Amygdala (tissue), 56 donors: ENCODE results near the gene APBB1.
"Not testable (repeated sequence)": the region's sequence is repeated elsewhere in the genome, so short reads cannot be mapped to it uniquely, and the experiment has no call there.

ENCODE experiments used
- DNase-seq, 56 donors: peaks; one replicate each; lab custom pipeline; 2025; lab: John Stamatoyannopoulos, UW

The APBB1 gene

DNA sequence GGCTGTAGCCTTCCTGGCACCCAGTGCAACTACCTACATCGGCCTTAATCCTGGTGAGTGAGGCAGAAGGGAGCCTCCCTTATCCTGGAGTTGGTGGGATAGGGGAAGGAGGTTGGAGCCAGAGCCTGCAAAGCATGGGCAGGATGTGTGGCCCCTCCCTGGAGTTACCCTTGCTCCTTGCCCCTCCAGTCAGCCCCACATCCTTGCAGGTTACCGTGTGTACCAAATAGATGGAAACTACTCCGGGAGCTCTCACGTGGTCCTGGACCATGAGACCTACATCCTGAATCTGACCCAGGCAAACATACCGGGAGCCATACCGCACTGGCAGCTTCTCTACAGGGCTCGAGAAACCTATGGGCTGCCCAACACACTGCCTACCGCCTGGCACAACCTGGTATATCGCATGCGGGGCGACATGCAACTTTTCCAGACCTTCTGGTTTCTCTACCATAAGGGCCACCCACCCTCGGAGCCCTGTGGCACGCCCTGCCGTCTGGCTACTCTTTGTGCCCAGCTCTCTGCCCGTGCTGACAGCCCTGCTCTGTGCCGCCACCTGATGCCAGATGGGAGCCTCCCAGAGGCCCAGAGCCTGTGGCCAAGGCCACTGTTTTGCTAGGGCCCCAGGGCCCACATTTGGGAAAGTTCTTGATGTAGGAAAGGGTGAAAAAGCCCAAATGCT lies 24.8 kb downstream of the APBB1 start:
- DNase-seq: no peak

DNA sequence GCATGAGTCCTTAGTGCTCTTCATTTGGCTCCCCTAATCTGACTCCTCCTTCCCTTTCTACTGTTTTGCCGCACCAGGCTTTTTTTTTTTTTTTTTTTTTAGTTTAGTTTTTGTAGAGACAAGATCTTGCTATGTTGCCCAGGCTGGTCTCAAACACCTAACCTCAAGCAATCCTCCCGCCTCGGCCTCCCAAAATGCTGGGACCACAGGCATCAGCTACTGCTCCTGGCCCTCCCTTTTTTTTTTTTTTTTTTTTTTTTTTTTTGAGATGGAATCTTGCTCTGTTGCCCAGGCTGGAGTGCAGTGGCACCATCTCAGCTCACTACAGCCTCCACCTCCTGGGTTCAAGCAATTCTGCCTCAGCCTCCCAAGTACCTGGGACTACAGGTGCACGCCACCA lies 26.6 kb downstream of the APBB1 start:
- not testable (repeated sequence) for DNase-seq

DNA sequence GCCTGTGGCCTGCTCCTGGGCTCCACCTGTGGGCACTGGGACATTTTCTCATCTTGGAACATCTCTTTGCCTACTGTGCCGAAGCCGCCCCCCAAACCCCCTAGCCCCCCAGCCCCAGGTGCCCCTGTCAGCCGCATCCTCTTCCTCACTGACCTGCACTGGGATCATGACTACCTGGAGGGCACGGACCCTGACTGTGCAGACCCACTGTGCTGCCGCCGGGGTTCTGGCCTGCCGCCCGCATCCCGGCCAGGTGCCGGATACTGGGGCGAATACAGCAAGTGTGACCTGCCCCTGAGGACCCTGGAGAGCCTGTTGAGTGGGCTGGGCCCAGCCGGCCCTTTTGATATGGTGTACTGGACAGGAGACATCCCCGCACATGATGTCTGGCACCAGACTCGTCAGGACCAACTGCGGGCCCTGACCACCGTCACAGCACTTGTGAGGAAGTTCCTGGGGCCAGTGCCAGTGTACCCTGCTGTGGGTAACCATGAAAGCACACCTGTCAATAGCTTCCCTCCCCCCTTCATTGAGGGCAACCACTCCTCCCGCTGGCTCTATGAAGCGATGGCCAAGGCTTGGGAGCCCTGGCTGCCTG lies 27.3 kb downstream of the APBB1 start:
- DNase-seq: no peak

DNA sequence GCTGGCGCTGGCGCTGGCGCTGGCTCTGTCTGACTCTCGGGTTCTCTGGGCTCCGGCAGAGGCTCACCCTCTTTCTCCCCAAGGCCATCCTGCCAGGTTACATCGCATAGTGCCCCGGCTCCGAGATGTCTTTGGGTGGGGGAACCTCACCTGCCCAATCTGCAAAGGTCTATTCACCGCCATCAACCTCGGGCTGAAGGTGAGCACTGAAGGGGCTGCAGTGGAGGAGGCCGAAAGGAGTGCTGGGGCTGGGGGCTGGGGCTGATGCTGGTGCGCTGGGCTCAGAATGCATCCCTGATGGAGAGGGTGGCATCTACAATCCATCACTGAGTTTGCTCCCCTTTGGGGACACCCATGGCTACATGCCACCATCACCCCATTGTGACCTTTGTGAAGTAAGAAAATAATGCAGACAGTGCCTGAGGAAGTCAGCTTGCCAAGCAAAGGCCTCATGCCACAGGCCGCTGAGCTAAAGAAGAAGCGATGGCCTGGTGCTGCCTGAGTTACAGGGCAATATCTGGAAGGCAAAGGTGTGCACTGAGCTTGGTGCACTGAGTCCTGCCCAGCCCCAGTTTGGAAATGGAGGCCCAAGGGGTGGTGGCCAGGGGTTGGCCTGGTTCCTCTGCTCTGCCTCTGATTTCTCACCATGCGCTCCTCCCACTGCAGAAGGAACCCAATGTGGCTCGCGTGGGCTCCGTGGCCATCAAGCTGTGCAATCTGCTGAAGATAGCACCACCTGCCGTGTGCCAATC lies 28.0 kb downstream of the APBB1 start:
- DNase-seq: no peak

DNA sequence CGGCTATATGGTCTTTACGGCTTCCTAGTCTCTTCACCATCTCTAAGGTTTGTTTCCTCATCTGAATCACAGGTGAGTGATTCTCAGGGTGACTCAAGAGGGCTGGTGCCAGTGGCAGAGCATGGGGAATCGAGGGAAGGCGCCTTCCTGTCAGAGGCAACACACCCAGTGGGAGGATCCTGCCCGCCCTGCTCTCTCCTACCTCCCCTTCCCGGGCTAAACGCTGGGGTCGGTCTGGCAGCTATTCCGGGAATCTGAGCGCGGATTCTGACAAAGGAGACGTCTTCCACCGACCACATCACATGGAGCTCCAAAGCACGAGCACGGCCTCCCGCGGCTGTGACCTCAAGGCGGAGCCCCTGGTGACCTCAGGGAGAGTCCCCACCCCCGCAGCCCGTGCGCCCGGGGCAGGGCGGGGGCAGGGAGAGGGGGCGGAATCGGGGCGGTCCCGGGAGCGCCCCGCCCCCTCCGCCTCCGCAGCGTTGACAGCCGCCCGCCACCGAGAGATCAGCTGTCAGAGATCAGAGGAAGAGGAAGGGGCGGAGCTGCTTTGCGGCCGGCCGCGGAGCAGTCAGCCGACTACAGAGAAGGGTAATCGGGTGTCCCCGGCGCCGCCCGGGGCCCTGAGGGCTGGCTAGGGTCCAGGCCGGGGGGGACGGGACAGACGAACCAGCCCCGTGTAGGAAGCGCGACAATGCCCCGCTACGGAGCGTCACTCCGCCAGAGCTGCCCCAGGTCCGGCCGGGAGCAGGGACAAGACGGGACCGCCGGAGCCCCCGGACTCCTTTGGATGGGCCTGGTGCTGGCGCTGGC lies 28.8 kb downstream of the APBB1 start, which contains the start of gene SMPD1:
Gene SMPD1 (plus strand): TSS at position 570 of the 813 bp plus-strand sequence. CDS start 125 bp downstream, at position 695.
- DNase-seq: peak; percentile 65 to 99 (median 88)

DNA sequence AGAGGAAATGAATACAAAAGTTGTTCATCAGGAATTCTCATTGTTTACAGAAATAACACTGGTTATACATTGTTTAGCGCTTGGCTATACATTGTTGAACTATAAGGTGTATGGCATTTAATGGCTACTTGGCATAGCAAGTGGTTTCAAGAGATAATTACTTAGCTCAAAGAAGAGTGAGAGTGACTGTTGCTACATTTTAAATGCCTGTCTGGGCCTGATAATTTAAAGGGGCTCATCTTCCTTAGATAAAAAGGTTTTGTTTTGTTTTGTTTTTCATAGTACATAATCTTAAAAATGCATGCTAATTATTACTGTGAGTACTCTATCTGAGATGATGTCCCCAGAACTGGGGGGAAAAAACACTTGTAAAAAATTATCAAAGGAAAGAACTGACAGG lies 30.1 kb downstream of the APBB1 start:
- DNase-seq: no peak

DNA sequence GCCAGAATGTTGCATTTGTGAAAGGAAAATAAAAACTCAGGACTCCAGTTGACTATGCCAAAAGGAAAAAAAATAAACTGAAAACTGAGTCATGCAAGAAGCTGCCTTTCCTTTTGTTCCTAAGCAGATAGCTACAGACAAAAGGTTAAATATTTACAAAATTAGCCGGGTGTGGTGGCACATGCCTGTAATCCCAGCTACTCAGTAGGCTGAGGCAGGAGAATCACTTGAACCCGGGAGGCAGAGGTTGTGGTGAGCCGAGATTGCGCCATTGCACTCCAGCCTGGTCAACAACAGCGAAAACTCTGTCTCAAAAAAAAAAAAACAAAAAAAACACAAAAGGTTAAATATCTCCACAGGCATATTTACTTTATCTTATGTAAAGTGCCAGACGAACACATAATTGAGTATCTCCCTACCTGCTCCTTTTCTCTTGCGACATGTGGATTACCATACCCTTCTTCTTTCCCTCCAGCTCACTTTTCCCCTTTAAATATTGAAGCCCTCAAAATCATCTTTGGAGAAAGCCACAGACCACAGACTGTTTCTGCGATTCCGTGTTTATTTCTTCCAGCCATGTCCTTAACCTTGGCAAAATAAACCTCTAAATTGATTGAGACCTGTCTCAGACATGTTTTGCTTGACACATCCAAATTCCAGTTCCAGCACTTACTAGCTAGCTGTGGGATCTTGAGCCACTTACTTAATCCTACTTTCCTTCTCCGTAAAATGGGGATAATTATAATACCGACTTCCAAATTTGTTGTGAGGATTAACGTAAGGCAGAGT lies 30.9 kb downstream of the APBB1 start:
- no peak for DNase-seq

DNA sequence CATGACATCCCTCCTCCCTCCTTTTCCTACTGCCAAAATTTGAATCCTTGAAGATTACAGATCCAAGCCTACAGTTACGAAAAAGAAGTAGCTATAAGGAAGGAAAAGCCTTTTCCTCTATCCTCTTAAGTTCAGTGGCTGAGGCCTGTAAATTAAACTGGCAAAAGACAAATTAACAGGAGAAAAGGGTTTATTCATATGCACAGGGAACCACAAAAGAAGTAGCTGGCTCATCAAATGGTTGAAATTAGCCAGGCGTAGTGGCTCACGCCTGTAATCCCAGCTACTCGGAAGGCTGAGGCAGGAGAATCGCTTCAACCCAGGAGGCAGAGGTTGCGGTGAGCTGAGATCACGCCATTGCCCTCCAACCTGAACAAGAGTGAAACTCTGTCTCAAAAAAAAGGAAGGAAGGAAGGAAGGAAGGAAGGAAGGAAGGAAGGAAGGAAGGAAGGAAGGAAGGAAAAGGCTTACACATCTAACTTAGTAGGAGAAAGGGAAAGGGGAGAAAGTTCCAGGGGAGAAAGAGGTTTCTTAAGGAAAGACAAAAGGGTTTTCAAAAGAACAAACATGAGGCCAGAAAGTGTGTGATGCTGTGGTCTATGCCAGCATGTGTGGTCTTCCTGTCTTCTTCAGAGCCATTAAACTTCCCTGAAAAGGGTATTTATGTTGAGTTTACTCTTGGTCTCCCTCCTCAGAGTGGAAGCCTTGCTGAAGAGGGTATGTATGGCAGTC lies 33.7 kb downstream of the APBB1 start:
- no peak for DNase-seq

DNA sequence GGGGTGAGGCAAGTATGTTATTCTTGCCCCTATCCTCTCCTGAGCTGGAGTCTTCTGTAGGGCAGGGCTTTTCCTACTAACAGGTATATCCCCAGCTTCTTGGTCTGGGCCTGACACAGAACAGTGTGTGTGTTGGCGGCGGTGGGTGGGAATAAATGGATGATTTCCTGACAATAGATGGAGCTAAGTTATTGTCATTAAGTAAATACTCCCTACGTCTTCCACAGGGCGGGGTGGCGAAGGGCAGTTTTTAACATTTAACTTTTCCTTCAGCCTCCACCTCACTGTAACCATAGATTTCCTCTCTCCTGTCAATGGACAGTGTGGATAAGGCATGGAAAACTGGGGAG lies 40.3 kb downstream of the APBB1 start:
- DNase-seq: no peak

DNA sequence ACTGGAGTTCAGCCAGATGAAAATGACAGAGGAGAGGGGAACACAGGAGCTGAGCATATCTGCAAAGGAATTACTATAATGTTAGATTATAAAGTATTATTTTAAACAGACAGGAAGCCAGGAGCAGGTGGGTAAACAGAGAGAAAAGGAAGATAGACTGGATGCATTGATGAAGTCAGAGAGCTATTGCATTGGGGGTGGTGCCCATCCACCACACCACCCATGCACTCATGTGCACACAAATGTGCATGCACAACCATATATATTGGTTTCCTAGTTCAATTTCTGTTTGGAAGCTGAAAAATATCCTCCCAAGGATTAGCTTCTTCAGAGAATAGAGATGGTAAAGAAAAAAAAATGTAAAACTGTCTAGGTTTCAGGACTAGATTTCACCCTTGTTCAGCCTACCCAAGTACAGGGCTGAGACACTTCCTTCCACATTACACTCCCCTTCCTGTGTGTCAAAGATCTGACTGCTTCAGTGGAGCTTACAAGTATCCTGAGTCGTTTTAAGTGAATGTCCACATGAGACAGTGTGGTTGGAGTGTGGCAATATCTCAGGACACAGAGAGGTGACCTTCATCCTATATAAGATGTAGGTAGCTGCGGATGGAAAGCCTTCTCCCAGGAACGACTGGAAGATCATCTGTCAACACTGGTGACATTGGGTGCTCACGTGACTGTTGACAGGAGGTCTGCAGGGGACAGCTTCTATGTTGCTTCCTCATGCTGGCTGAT lies 40.8 kb downstream of the APBB1 start:
- no peak for DNase-seq

DNA sequence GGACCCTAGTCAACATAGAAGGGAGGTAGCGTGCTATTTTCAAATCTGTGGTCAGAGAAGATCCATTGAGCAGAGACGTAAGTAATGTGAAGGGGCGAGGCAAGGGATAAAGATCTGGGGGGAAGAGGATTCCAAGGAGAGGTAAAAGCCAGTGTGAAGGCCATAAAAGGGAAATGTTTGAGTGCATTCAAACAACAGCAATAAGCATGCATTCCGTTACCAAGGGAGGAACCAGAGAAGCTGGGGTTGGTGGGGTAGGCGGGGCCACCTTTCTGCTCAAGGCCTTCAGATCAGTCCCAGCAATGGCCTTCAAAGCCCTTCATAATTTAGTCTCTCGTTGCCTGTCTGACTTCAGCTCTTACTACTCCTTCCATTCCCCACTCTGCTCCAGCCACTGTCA lies 47.1 kb downstream of the APBB1 start:
- DNase-seq: no peak

DNA sequence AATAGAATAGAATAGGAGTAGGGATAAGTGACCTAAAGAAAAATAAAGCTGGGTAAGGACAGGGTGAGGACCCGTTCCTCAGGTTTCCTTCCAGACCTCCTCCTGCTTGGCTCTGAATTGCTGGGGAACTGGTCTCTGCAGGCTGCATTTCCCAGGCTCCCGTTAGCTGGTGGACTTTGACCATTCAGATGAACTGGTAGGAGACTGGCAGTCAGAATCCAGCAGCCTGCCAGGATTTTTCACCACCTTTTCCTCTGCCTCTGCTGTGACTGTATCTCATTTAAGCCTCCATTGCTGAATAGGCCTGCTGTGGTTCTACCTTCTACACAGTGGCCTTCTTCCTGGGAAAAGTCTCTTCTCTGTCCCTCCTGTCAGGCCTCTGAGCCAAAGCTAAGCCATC lies 53.2 kb downstream of the APBB1 start:
- DNase-seq: no peak

DNA sequence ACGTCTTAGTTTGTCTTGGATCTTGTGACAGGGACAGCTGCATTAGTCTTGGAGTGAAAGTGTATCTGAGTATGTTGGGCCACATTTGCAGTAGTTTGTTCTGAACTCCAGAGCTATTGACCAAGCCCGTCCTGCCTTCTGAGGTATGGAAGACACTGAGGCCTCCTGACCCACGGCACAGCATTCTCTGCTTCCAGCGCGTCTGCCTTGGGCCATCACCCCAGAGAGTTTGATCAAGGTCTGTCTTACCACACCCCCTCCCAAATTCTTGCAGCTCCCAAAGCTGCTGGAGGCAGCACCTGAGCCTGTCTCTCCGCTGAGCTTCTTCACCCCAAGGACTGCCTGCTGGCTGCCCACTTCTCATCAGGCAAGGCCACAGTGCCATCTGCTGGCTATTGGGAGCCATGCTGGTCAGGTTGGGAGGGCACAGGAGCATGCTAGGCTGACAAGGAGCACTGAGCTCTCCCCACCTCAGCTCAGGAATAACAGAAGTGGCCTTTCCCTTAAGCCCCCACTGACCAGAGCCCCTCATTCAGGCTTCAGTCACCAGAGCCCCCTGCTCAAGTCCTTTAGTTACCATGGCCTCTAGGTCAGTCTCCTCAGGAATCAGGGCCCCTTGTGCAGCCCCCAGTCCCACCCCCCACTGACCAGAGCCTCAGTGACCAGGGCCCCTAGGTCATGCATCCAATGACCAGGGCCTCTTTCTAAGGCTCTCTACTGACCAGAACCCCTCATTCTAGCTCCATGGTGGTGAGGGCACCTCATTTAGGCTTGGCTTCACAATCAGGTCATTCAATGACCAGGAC lies 55.8 kb downstream of the APBB1 start:
- DNase-seq: peak in 49 of 56 donors; percentile 7 to 77 (median 39)

DNA sequence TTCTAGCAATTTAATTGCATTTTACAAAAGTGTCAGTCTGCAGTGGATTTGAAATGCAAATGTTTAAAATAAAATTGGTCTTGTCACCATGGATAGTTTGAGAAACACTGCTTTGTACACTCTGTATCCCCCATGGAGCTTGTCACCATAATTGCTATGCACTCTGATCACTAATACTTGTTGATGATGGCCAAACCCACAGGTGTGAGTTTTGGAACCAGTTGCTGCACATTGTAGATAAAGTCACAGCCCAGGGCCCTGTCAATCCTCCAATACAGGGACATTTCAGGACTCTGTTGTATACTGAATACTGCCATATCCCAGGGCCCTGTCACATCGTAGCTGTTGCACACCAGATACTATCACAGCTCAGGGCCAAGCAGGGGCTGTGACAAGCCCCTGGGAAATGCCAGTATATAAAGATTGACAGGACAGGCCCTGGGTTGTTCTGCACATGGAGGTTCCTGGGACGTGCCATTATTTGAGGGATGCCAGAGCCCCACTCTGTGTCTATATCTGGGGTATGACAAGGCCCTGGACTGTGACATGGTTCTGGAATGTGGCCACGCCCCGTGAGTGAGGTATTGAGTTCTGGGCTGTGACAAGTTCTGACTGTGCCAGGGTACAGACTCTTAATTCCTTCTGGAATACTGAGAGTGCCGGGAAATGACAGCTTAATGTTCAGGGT lies 56.6 kb downstream of the APBB1 start:
- no peak for DNase-seq

DNA sequence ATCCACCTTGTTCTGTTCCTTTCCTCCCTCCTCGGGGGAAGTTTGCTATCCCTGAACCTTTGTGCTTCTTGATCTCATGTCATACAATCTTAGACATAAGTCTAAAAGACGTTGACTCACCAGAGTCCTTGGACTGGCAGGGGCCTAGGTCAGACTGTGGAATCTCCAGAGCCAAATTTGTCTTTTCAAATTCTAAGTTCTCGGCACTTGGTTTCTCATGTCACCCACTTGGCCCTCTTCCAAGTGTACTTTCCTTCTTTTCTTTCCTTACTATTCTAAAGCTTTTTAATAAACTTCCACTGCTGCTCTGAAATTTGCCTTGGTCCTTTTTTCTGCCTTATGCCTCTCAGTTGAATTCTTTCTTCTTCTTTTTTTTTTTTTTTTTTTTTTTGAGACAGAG lies 58.7 kb downstream of the APBB1 start:
- no peak for DNase-seq

DNA sequence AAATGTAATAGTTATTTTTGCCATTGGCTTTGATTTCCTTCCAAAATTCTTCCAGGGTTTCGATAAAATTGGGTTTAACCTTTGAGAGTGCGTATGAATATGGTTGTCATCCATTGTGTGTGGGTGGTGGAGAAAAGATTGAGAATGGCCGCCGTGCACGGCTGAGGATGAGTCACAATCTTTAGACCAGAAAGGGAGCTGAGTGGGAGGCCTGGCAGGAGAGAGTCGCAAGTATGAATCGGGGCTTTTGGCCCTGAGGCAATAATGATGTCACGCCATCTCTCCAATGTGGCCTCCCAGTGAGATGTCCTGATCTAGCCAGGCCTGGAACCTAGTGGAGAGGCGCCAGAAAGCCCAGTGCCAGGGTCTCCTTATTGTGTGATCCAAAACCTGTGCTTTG lies 61.7 kb downstream of the APBB1 start:
- DNase-seq: peak in 23 of 56 donors; percentile 3 to 69 (median 17)

DNA sequence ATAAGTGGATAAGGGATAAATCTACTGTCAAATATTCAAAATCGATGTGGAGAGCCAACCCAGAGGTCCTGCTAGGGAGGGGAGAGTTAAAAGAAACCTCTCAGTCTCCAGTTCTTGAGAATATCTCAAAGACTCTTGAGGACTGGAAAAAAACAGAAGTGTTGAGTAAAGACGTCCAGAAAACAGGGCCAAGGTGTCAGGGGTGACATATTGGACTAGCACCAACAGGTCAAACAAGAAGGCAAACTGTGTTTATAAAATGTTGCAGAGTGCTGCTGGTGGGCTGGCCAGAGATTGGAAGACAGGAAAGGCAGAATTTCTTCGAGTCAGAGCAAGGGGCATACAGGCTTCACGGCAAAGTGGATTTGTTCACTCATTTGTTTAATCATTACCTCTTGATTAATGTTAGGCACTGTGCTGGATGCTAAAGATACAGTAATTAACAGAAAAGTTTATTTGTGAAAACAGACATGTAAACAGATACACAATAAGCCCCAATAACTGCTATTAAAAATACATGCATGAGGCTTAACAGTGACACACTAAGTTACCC lies 62.3 kb downstream of the APBB1 start:
- DNase-seq: no peak
